IMR-90 (cell line): ENCODE results near the gene RERE. TPM values are rescaled to one million over a fixed set of nuclear protein-coding genes. Genes with fewer than 3 reads are reported as not detected.
A peak's percentile ranks its signal among the peaks of the same experiment; 100 is the strongest.

ENCODE experiments used
- ATAC-seq: fragments of 200-7000 bp; cut with Tn5 transposase; 2 replicates; pipeline ENCODE4 v1.9.1; 2020; ENCODE audit warnings: low read depth, mild to moderate bottlenecking, moderate library complexity
- BruUV-seq: library from RNA; stranded (reverse); fragments of 400-500 nt; replicated peaks from 2 replicates; lab custom pipeline; 2021; lab: Mats Ljungman, UMichigan
- CTCF ChIA-PET: fragments of 300-600 bp; formaldehyde crosslinking; extraction: SDS; loops from one replicate; lab custom pipeline; 2021; ENCODE audit warnings: antibody characterized with exemption; lab: Yijun Ruan, JAX
- POLR2A ChIA-PET: fragments of 300-600 bp; sonication (Branson Sonifier 250); formaldehyde crosslinking; loops from one replicate; lab custom pipeline; 2022; ENCODE audit warnings: antibody characterized with exemption; ENCODE audit not compliant: unreplicated experiment; lab: Charles Lee
- DNase-seq: peaks from one replicate; pipeline ENCODE4 v3.0.0; 2013
- H2AFZ ChIP-seq: replicated peaks from 2 replicates; pipeline ENCODE3; 2013; ENCODE audit warnings: low read length, mild to moderate bottlenecking; ENCODE audit not compliant: poor library complexity
- H2AK5ac ChIP-seq: 2 replicates; pipeline ENCODE4 v1.6.1; 2013; ENCODE audit warnings: low read depth, low read length, inconsistent platforms
- H2AK9ac ChIP-seq: replicated peaks from 2 replicates; pipeline ENCODE3; 2013; ENCODE audit warnings: mild to moderate bottlenecking, low read depth, low read length, moderate library complexity; ENCODE audit not compliant: poor library complexity
- H2BK120ac ChIP-seq: 2 replicates; pipeline ENCODE4 v1.6.1; 2013; ENCODE audit warnings: low read depth, low read length, inconsistent platforms
- H2BK15ac ChIP-seq: 3 replicates; pipeline ENCODE4 v1.6.1; 2013; ENCODE audit warnings: low read depth, low read length, inconsistent platforms
- H2BK20ac ChIP-seq: 2 replicates; pipeline ENCODE4 v1.6.1; 2013; ENCODE audit warnings: low read depth, mild to moderate bottlenecking, inconsistent platforms, low read length, moderate library complexity
- H2BK5ac ChIP-seq: 2 replicates; pipeline ENCODE4 v1.6.1; 2013; ENCODE audit warnings: mild to moderate bottlenecking, low read depth, low read length, inconsistent platforms; ENCODE audit not compliant: poor library complexity, severe bottlenecking
- H3K14ac ChIP-seq: replicated peaks from 2 replicates; pipeline ENCODE4 v1.6.1; 2013; ENCODE audit warnings: low read depth, low read length, inconsistent platforms
- H3K18ac ChIP-seq: 2 replicates; pipeline ENCODE4 v1.6.1; 2013; ENCODE audit warnings: low read depth, low read length, control low read depth
- H3K23ac ChIP-seq: 2 replicates; pipeline ENCODE4 v1.6.1; 2013; ENCODE audit warnings: low read depth, low read length, inconsistent platforms
- H3K27ac ChIP-seq: 2 replicates; pipeline ENCODE4 v1.5.1; 2013; ENCODE audit warnings: mild to moderate bottlenecking, control low read depth, low read length; ENCODE audit not compliant: insufficient read depth
- H3K27me3 ChIP-seq: 2 replicates; pipeline ENCODE4 v1.6.1; 2013; ENCODE audit warnings: low read length; ENCODE audit not compliant: control insufficient read depth, insufficient read depth
- H3K36me3 ChIP-seq: 2 replicates; pipeline ENCODE4 v1.6.1; 2013; ENCODE audit warnings: low read length, mixed read lengths; ENCODE audit not compliant: control insufficient read depth, insufficient read depth
- H3K4ac ChIP-seq: 2 replicates; pipeline ENCODE4 v1.6.1; 2013; ENCODE audit warnings: low read depth, low read length, inconsistent platforms
- H3K4me1 ChIP-seq: 2 replicates; pipeline ENCODE4 v1.6.1; 2013; ENCODE audit warnings: low read length, mixed read lengths; ENCODE audit not compliant: control insufficient read depth, insufficient read depth
- H3K4me2 ChIP-seq: 2 replicates; pipeline ENCODE4 v1.6.1; 2013; ENCODE audit warnings: low read depth, mild to moderate bottlenecking, control low read depth, low read length, moderate library complexity
- H3K4me3 ChIP-seq: 2 replicates; pipeline ENCODE4 v1.5.1; 2013; ENCODE audit warnings: low read depth, mild to moderate bottlenecking, control low read depth, low read length, moderate library complexity; ENCODE audit not compliant: insufficient read depth
- H3K56ac ChIP-seq: 2 replicates; pipeline ENCODE4 v1.6.1; 2013; ENCODE audit warnings: low read length, inconsistent platforms; ENCODE audit not compliant: insufficient read depth; ENCODE audit errors: extremely low read depth
- H3K79me1 ChIP-seq, 2 experiments: 2 replicates each; pipeline ENCODE4 v1.6.1; 2013; ENCODE audit warnings: low read length in 2 of 2, inconsistent platforms in 1 of 2, low read depth in 1 of 2
- H3K9ac ChIP-seq: 2 replicates; pipeline ENCODE4 v1.6.1; 2013; ENCODE audit warnings: low read depth, low read length, control low read depth
- H3K9me1 ChIP-seq: 2 replicates; pipeline ENCODE4 v1.6.1; 2013; ENCODE audit warnings: low read length, inconsistent platforms; ENCODE audit not compliant: insufficient read depth
- H3K9me3 ChIP-seq: 2 replicates; pipeline ENCODE4 v1.6.1; 2013; ENCODE audit warnings: low read length; ENCODE audit not compliant: control insufficient read depth, insufficient read depth
- H4K20me1 ChIP-seq: 2 replicates; pipeline ENCODE4 v1.6.1; 2013; ENCODE audit warnings: low read length, inconsistent platforms; ENCODE audit not compliant: insufficient read depth
- H4K5ac ChIP-seq: 2 replicates; pipeline ENCODE4 v1.6.1; 2013; ENCODE audit warnings: mild to moderate bottlenecking, low read depth, low read length, control low read depth
- H4K8ac ChIP-seq, 2 experiments: 2 replicates each; pipeline ENCODE4 v1.6.1; 2013; ENCODE audit warnings: low read depth in 2 of 2, low read length in 2 of 2, control low read depth in 1 of 2, inconsistent platforms in 1 of 2
- H4K91ac ChIP-seq: 2 replicates; pipeline ENCODE4 v1.6.1; 2013; ENCODE audit warnings: low read depth, low read length, inconsistent platforms; ENCODE audit not compliant: insufficient read depth
- CEBPB ChIP-seq: IDR thresholded peaks from 2 replicates; pipeline ENCODE4 v1.6.1; 2012; ENCODE audit warnings: low read depth, low read length, improper control_type of control experiment
- FOS ChIP-seq: fragments of 150-350 bp; IDR thresholded peaks from 2 replicates; pipeline ENCODE4 v1.6.1; 2016; ENCODE audit warnings: low read depth, low read length
- MAFK ChIP-seq: IDR thresholded peaks from 2 replicates; pipeline ENCODE4 v1.6.1; 2012; ENCODE audit warnings: low read depth, low read length, improper control_type of control experiment
- MAZ ChIP-seq: IDR thresholded peaks from 2 replicates; pipeline ENCODE4 v1.6.1; 2012; ENCODE audit warnings: low read depth, mild to moderate bottlenecking, low read length, improper control_type of control experiment, moderate library complexity, borderline replicate concordance
- NFE2L2 ChIP-seq: fragments of 150-350 bp; IDR thresholded peaks from 2 replicates; pipeline ENCODE4 v1.6.1; 2016; ENCODE audit warnings: low read depth, mild to moderate bottlenecking, low read length
- POLR2A ChIP-seq: IDR thresholded peaks from 2 replicates; pipeline ENCODE4 v1.6.1; 2012; ENCODE audit warnings: mild to moderate bottlenecking, low read depth, low read length
- RAD21 ChIP-seq: IDR thresholded peaks from 2 replicates; pipeline ENCODE4 v1.6.1; 2012; ENCODE audit warnings: low read length, improper control_type of control experiment
- RCOR1 ChIP-seq: IDR thresholded peaks from 2 replicates; pipeline ENCODE4 v1.6.1; 2012; ENCODE audit warnings: mild to moderate bottlenecking, low read length, improper control_type of control experiment; ENCODE audit not compliant: insufficient replicate concordance
- RFX5 ChIP-seq: IDR thresholded peaks from 2 replicates; pipeline ENCODE4 v1.8.0; 2012; ENCODE audit warnings: low read depth, mild to moderate bottlenecking, low read length, moderate library complexity
- SMC3 ChIP-seq: fragments of 150-350 bp; IDR thresholded peaks from 2 replicates; pipeline ENCODE4 v1.6.1; 2016; ENCODE audit warnings: low read depth, mild to moderate bottlenecking, antibody characterized with exemption, low read length, moderate library complexity
- WGBS, 2 experiments: methylation state at CpG; one replicate each; pipeline versions ENCODE4 v1.1.5 to v1.1.7; 2013; ENCODE audit warnings: missing lambda C conversion rate in 2 of 2; ENCODE audit not compliant: insufficient read length in 1 of 2; ENCODE audit errors: extremely low coverage in 2 of 2; 5-methylcytosine and 5-hydroxymethylcytosine counted together
- dilution Hi-C: fragments of 300-500 bp; cut with HindIII; formaldehyde crosslinking; loops from one replicate; pipeline ENCODE4 v1.14.3; 2018; ENCODE audit warnings: low sequenced_read_pairs; ENCODE audit not compliant: unreplicated experiment
- in situ Hi-C: fragments of 300-500 bp; cut with MboI; formaldehyde crosslinking; loops from 3 replicates; pipeline ENCODE4 v1.14.3; 2019; ENCODE audit warnings: low sequenced_read_pairs, inconsistent platforms, mixed read lengths
- intact Hi-C: fragments of 100-400 bp; cut with micrococcal nuclease; formaldehyde crosslinking; loops from 2 replicates; pipeline ENCODE4 v1.10.0; 2022
- polyA plus RNA-seq, 3 experiments: library from polyadenylated mRNA; depleted of rRNA; stranded (reverse); fragments of >200 nt; gene quantifications; 2 replicates each; pipeline ENCODE4 v1.2.3, GENCODE V29; 2012; ENCODE audit warnings: low replicate concordance in 1 of 3
- total RNA-seq: library from RNA; depleted of rRNA; stranded (reverse); fragments of >200 nt; gene quantifications from 2 replicates; pipeline ENCODE4 v1.2.3, GENCODE V29; 2012
- TF ChIP-seq, protein P1 (sequence below): fragments of 150-350 bp; IDR thresholded peaks from 2 replicates; pipeline ENCODE4 v1.6.1; 2017; ENCODE audit warnings: mild to moderate bottlenecking, antibody characterized with exemption, low read length, low read depth
- TF ChIP-seq, protein P2 (sequence below): conservative IDR thresholded peaks from 2 replicates; pipeline ENCODE4 v1.5.1; 2012; ENCODE audit warnings: mild to moderate bottlenecking, low read depth, low read length, improper control_type of control experiment
- TF ChIP-seq, protein P3 (sequence below): fragments of 150-350 bp; IDR thresholded peaks from 2 replicates; pipeline ENCODE4 v1.6.1; 2016; ENCODE audit warnings: low read depth, mild to moderate bottlenecking, low read length, moderate library complexity, borderline replicate concordance

RERE gene
- total and polyA plus RNA-seq, 2 of the 4 experiments (the other 2 are of a cell fraction), result 11.5 to 25.1 TPM

DNA sequence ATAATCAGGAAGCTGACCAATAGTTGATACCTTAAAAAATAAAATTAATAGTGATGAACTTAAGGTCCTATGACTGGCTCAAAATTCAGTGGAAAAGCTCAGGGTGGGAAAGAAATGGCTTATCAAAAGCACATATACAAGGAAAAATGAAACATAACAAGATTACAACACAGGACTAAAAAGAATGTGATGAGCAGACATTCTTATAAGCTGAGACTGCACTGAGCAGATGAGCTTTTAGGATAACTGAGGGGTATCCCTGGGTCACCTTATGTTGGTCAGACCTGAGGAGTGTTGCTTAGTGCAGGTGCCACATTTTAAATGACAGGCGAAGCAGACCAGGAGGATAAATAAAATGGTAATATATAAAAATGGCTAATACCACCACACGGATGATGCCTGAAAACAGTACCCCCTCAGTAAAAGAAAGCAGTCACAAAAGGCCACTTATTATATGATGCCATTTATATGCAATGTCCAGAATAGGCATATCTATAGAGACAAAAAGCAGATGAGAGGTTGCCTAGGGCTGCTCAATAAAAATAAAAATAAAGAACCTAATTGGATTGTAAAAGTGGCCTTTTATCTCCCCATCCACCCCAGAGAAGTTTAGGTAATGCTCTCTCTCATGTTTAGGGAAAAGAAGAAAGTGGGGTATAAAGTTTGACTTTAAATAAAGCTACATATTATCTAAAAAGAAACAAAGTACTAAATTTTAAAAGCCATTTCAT, 335.6 kb downstream of the RERE start:
- no peak overlapping the region for H2AK5ac ChIP-seq
- peaks cover 18% of the 10 kb centered on the region; the same call in 1 of the 2 replicates for H4K20me1 ChIP-seq
- H3K9ac ChIP-seq, result no peak overlapping the region
- no peak overlapping the region for H3K14ac ChIP-seq
- BruUV-seq, result no TSS peak
- CTCF ChIA-PET, result interaction anchor here (1.3 kb wide), 1 partner anchor 15 kb away, joined by 4 read pairs; no protein-coding TSS in a partner anchor
- no CpG with 5 or more reads among the region's 2 CpGs for WGBS, 2 experiments
- no peak overlapping the region for H3K23ac ChIP-seq
- no peak overlapping the region for H2AFZ ChIP-seq
- TF ChIP-seq FOS (no peak), MAFK (peak; percentile 78), RFX5 (no peak), RAD21 (no peak), MAZ (no peak), RCOR1 (no peak), POLR2A (no peak), SMC3 (no peak), NFE2L2 (no peak), CEBPB (peak; percentile 44)
- TF ChIP-seq, protein P1, sequence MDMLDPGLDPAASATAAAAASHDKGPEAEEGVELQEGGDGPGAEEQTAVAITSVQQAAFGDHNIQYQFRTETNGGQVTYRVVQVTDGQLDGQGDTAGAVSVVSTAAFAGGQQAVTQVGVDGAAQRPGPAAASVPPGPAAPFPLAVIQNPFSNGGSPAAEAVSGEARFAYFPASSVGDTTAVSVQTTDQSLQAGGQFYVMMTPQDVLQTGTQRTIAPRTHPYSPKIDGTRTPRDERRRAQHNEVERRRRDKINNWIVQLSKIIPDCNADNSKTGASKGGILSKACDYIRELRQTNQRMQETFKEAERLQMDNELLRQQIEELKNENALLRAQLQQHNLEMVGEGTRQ, result no peak
- TF ChIP-seq, protein P2, sequence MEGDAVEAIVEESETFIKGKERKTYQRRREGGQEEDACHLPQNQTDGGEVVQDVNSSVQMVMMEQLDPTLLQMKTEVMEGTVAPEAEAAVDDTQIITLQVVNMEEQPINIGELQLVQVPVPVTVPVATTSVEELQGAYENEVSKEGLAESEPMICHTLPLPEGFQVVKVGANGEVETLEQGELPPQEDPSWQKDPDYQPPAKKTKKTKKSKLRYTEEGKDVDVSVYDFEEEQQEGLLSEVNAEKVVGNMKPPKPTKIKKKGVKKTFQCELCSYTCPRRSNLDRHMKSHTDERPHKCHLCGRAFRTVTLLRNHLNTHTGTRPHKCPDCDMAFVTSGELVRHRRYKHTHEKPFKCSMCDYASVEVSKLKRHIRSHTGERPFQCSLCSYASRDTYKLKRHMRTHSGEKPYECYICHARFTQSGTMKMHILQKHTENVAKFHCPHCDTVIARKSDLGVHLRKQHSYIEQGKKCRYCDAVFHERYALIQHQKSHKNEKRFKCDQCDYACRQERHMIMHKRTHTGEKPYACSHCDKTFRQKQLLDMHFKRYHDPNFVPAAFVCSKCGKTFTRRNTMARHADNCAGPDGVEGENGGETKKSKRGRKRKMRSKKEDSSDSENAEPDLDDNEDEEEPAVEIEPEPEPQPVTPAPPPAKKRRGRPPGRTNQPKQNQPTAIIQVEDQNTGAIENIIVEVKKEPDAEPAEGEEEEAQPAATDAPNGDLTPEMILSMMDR, result no peak
- TF ChIP-seq, protein P3, sequence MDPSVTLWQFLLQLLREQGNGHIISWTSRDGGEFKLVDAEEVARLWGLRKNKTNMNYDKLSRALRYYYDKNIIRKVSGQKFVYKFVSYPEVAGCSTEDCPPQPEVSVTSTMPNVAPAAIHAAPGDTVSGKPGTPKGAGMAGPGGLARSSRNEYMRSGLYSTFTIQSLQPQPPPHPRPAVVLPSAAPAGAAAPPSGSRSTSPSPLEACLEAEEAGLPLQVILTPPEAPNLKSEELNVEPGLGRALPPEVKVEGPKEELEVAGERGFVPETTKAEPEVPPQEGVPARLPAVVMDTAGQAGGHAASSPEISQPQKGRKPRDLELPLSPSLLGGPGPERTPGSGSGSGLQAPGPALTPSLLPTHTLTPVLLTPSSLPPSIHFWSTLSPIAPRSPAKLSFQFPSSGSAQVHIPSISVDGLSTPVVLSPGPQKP, result no peak
- H3K4me3 ChIP-seq, result no peak overlapping the region
- no peak overlapping the region for H4K8ac ChIP-seq
- H3K18ac ChIP-seq, result no peak overlapping the region
- H3K36me3 ChIP-seq, result peaks cover 2% of the 10 kb centered on the region; the same call in 1 of the 2 replicates
- H3K56ac ChIP-seq, result no peak overlapping the region
- H4K5ac ChIP-seq, result no peak overlapping the region
- DNase-seq, result peak; percentile 64
- no peak overlapping the region for H3K4ac ChIP-seq
- H3K79me1 ChIP-seq, result peaks cover 6 to 55% of the 10 kb centered on the region in 2 experiments
- in situ Hi-C loops (no loop called here), intact Hi-C loops (no loop called here), dilution Hi-C loops (no loop called here)
- H2BK5ac ChIP-seq, result no peak overlapping the region
- H2BK15ac ChIP-seq, result no peak overlapping the region
- POLR2A ChIA-PET, result no interaction called here
- H3K27ac ChIP-seq, result no peak overlapping the region
- H2BK120ac ChIP-seq, result no peak overlapping the region
- peaks cover 6% of the 10 kb centered on the region for H3K9me1 ChIP-seq
- H3K4me2 ChIP-seq, result no peak overlapping the region
- peak; percentile 50 for ATAC-seq
- no peaks in the 10 kb centered on the region for H3K27me3 ChIP-seq
- no peaks in the 10 kb centered on the region for H3K9me3 ChIP-seq
- peaks cover 14% of the 10 kb centered on the region for H3K4me1 ChIP-seq
- H2BK20ac ChIP-seq, result no peak overlapping the region
- H2AK9ac ChIP-seq, result no peak overlapping the region
- H4K91ac ChIP-seq, result no peak overlapping the region
